Activated naive CD4-positive, alpha-beta T cell treated with anti-CD3 and anti-CD28 coated beads, Interleukin-2, amount 10 ng/mL, durations not matched to agents 5 hours and 36 hours (primary cell): ENCODE data around the gene IER5L. TPM values are rescaled to one million over a fixed set of nuclear protein-coding genes. Genes with fewer than 3 reads are reported as not detected.

ENCODE experiments used
- total RNA-seq, 2 experiments: library from RNA; stranded (reverse); gene quantifications; one replicate each; pipeline ENCODE4 v1.2.3, GENCODE V29; 2021

Gene IER5L
- total RNA-seq = 1 to 10 TPM; 1.3 to 2.2 TPM

GRCh38 chr9:129177791-129178567, at the start of gene IER5L:
Gene IER5L (minus strand): TSS chr9:129178261. CDS start chr9:129178052, 209 bp downstream.

Other genes starting within 250 kb of the IER5L start
- 1 to 10 TPM; 7.4 to 9.0 TPM for gene DOLK, start 230.7 kb downstream of the IER5L start, total RNA-seq
- 10 to 100 TPM; 83.7 to 85.8 TPM for gene NUP188, start 230.6 kb downstream of the IER5L start, total RNA-seq
- 100 to 1,000 TPM in 1 of 2 experiments, 10 to 100 TPM in 1; 97.8 to 104 TPM for gene SH3GLB2, start 149.9 kb downstream of the IER5L start, total RNA-seq
- 10 to 100 TPM; 35.7 to 38.6 TPM for gene MIGA2, start 141.6 kb downstream of the IER5L start, total RNA-seq
- 10 to 100 TPM; 14.1 to 16.4 TPM for gene DOLPP1, start 97.2 kb downstream of the IER5L start, total RNA-seq
- 10 to 100 TPM; 13.6 to 15.5 TPM for gene CRAT, start 67.5 kb downstream of the IER5L start, total RNA-seq
- 10 to 100 TPM; 75.6 to 83.3 TPM for gene PTPA, start 66.8 kb downstream of the IER5L start, total RNA-seq